HG02852 (cell line): ENCODE results near the gene RNU7-1.

Source experiments
- ATAC-seq: cut with Tn5 transposase; IDR thresholded peaks from one replicate; pipeline ENCODE4 v1.9.1; 2021; ENCODE audit warnings: mild to moderate bottlenecking, moderate library complexity; ENCODE audit not compliant: unreplicated experiment

The RNU7-1 gene

GRCh38 chr12:6917491-6918231 lies 26.0 kb upstream of the RNU7-1 start:
- ATAC-seq = no peak

GRCh38 chr12:6919588-6919987 lies 24.0 kb upstream of the RNU7-1 start:
- no peak for ATAC-seq

- no peak for ATAC-seq
Measured at GRCh38 chr12:6921539-6921938, 22.1 kb upstream of the RNU7-1 start.

GRCh38 chr12:6921996-6922946 lies 21.3 kb upstream of the RNU7-1 start:
- no peak for ATAC-seq

- ATAC-seq = no peak
Measured at GRCh38 chr12:6923003-6923732, 20.4 kb upstream of the RNU7-1 start.

GRCh38 chr12:6923851-6924250 lies 19.8 kb upstream of the RNU7-1 start:
- no peak for ATAC-seq

DNA sequence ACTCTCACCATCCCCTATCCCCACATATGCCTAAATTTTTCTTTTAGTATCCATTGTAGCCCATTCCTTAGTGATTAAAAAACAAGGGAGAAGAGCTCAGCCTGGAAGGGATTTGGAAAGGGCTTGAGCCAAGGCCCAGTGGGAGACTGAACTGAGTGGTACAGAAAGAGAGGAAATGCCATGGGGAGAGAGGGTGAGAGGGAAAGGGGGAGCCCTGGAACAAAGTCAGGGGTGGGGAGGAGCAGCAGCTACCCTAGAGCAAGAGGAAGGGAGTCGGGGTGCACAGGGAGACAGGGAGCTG lies 18.4 kb upstream of the RNU7-1 start:
- no peak for ATAC-seq

GRCh38 chr12:6925540-6926279 lies 17.9 kb upstream of the RNU7-1 start:
- ATAC-seq = no peak

DNA sequence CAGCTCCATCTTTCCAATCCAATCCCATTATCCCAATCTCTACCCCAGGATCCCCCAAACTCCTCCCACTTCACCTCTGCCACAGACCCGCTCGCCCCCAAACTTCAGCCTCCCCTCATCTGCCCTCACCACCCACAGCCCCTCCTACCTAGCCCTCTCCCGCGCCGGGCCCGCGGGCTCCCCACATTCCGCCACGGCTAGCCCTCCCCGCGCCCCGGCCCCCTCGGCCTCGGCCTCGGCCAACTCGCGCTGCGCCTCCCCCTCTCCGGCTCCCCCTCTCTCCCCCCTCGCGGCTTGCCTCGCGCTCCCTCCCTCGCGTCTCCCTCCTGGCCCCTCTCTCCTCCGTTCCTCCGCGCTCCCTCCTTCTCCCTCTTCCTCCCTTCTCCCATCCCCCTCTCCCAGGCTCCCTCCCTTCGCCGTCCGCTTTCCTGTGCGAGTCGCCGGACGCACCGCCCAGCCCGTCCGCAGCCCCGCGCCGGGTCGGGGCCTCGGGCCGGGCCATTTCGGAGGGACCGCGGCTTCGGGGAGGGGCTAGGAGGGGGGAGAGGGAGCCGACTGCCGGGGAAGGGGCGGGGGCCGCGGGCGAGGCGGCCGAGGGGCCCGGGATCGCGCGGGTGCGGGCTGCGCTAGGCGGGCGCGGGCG lies 16.1 kb upstream of the RNU7-1 start, which contains the start of gene ATN1:
Gene ATN1, plus strand, starts transcription at position 581 of the 643 bp plus-strand sequence. CDS start 6,043 bp downstream, outside the sequence.
- no peak for ATAC-seq

DNA sequence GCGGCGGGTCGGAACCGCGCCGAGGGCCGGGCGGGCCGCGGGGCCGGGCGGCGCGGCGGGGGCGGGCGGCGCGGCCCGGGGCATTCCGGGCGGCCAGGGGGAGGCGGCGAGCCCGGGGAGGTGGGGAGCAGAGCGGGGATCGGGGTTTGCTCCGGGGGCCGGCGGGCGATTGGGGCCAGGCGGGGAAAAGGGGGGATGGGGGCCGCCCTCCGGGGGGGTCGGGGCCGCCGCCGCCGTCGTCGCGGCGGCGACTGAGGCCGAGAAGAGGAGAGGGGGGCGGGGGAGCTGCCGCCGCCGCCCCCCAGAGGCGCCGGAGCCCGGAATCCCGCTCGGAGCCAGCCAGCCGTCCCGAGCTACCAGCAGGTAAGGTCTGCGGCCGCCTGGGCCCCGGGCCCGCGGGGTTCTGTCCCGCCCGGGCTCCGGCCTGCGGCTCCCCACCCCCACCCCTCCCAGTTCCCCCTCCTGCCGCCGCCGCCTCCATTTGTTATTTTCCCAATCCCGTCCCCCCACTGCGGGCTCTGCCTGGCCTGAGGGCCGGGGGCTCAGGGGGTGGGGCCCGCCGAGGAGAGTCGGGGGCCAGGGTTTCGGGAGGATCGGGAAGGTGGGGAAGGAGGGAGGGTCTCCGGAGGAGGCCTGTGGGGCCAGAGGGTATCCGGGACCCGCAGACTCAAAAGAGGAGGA lies 15.5 kb upstream of the RNU7-1 start:
- ATAC-seq = no peak

GRCh38 chr12:6928703-6929407 lies 14.8 kb upstream of the RNU7-1 start:
- ATAC-seq = no peak

- no peak for ATAC-seq
Measured at GRCh38 chr12:6929466-6930452, 13.9 kb upstream of the RNU7-1 start.

GRCh38 chr12:6932766-6933165 lies 10.8 kb upstream of the RNU7-1 start:
- ATAC-seq = no peak

DNA sequence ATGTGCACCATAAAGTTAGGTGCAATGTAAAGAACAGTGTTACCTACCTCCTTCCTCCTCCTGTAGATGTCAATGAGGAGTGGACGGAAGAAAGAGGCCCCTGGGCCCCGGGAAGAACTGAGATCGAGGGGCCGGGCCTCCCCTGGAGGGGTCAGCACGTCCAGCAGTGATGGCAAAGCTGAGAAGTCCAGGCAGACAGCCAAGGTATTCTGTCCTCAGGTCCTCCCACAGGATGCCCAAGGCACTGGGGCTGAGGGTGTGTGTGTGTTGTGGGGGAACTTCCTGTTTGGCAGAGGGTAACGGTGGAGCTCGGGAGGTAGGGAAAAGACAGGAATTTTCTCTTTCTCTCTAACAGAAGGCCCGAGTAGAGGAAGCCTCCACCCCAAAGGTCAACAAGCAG lies 9.5 kb upstream of the RNU7-1 start:
- no peak for ATAC-seq

GRCh38 chr12:6935371-6936193 lies 8.0 kb upstream of the RNU7-1 start:
- ATAC-seq = no peak

- no peak for ATAC-seq
Measured at GRCh38 chr12:6936194-6936635, 7.4 kb upstream of the RNU7-1 start.
